Uterus (tissue), 2 donors: ENCODE data around the gene MEP1B.

ENCODE experiments used
- CTCF ChIP-seq, 4 experiments: fragments of 200-600 bp in 2 of 4; fragments of 450-650 bp in 2 of 4; sonication (generic) in 2 of 4; IDR thresholded peaks; one replicate each; pipeline ENCODE4 v1.5.1; 2016 to 2019; ENCODE audit warnings: antibody characterized with exemption in 4 of 4, mild to moderate bottlenecking in 2 of 4, moderate library complexity in 1 of 4
- POLR2A ChIP-seq, 2 donors: fragments of 450-650 bp; IDR thresholded peaks; one replicate each; pipeline ENCODE4 v1.6.1; 2016; ENCODE audit warnings: antibody characterized with exemption in 2 of 2, mild to moderate bottlenecking in 1 of 2, moderate library complexity in 1 of 2

DNA sequence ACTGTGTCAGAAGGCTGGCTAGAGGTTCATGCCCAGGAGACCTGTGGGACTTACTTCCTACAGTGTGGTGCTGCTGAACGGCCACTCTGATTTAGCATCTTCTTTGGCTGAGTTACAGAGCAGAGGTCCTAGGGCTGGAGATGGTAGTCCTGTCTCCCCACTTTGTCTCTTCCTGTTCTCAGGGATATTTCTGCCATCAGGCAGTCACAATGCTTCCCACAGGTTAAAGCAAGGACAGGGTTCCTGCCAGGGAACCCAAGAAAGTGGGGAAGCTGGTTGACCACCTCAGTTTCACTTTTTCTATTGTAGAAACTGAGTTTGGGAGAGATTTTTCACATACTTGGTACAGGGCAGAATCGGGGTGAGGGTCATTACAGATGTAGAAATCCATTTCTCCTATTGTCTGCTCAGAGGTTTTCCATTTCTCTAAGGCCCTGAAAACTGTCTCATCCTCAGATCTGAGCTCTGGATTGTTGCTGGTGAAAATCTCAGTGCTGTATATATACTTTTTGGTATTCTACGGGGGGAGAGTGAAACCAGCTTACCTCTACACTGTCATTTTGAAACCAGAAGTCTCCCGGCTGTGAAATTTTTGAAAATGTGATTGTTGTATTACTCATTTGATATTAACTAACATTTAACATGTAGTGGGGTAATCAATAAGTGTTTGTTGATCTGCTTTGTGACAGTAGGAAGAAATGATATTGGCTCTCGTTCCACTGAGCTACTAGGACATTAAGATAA, 37.0 kb upstream of the MEP1B start:
- TF ChIP-seq CTCF (IDR thresholded peaks at IDR 0.05) (no peak), POLR2A (IDR thresholded peaks at IDR 0.05) (no peak)
